ENCODE measurements around the gene MDH2.
"Not testable (repeated sequence)": the region's sequence is repeated elsewhere in the genome, so short reads cannot be mapped to it uniquely, and the experiment has no call there.

Gene MDH2, protein sequence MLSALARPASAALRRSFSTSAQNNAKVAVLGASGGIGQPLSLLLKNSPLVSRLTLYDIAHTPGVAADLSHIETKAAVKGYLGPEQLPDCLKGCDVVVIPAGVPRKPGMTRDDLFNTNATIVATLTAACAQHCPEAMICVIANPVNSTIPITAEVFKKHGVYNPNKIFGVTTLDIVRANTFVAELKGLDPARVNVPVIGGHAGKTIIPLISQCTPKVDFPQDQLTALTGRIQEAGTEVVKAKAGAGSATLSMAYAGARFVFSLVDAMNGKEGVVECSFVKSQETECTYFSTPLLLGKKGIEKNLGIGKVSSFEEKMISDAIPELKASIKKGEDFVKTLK

GRCh38 chr7:76047811-76048667 is at the start of gene MDH2, which contains the start of gene STYXL1:
TSS of gene MDH2 (plus strand) at chr7:76048106. CDS start at chr7:76048161, 55 bp downstream.
TSS of gene STYXL1 (minus strand) at chr7:76048000. CDS start at chr7:76030523, 17,477 bp downstream.
- DNase-seq (ENCODE audit: low spot score): peak; percentile 92

GRCh38 chr7:76000566-76000965 is 47.3 kb upstream of the MDH2 start:
- DNase-seq (ENCODE audit: low spot score): no peak

GRCh38 chr7:76002139-76002538 is 45.8 kb upstream of the MDH2 start:
- no peak for DNase-seq (ENCODE audit: low spot score)

DNA sequence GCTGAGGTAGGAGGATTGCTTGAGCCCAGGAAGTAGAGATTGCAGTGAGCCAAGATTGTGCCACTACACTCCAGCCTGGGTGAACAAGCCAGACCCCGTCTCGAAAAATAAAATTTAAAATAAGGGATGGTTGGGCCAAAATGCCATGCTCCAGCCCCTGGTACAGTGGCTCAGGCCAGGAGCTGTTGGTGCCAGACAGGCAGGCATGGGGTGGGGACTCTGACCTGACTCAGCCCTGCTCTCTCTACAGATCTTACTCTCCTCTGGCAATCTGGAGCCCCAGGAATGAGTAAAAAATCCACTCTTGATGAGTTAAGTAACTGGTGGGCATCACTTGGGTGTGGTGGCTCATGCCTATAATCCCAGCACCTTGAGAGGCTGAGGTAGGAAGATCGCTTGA is 45.1 kb upstream of the MDH2 start:
- DNase-seq (ENCODE audit: low spot score): no peak

DNA sequence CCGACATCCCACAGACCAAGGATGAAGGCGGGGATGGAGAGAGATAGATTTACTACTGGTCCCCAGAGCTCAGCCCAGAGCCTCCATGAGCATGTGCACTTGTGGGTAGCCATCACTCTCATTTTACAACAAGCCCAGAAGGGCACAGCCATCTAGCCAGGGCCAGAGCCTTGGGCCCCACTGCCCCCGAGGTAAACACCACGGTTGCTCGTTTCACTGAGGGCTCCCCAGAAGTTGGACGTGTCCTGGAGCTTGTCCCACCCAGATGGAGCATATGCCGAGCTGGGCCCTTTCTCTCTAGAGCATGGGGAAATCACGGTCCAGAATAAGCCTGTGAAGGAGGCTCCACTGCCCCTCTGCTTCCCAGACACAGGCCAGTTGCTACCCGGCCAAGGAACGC is 44.6 kb upstream of the MDH2 start:
- DNase-seq (ENCODE audit: low spot score): no peak

DNA sequence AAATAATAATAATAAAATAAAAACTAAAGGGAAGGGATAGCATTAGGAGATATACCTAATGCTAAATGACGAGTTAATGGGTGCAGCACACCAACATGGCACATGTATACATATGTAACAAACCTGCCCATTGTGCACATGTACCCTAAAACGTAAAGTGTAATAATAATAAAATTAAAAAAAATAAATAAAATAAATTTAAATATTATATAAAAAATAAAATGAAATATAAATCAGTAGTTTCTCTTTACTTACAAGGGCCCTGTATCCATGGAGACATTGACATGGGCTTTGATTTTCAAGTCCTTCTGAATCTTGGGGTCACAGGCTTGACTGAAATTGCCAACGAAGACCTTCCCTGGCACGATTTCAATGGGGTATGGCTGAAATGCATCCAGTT is 42.9 kb upstream of the MDH2 start:
- DNase-seq (ENCODE audit: low spot score): not testable (repeated sequence)

DNA sequence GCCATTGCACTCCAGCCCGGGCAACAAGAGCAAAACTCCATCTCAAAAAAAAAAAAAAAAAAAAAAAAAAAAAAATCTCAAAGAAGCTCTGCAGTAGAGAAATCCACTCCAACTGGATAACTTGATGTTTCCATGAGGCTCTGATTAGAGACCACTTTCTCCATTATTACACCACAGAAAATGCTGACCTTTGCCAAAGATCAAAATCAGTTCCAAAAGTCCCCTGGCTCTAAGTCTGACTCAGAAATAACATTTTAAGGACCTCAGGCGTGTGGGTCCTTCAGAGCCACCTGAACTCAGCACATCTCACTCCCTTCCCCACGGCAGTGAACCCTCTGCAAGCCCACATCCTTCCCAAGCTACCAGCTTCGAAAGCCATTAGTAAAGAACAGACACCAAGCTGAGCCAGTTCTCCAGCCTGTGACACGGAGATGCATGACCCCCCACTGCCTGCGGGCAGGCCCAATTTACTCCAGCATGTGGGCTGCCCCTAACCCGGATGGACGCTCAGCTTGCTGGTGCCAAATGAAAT is 39.7 kb upstream of the MDH2 start:
- DNase-seq (ENCODE audit: low spot score): no peak

DNA sequence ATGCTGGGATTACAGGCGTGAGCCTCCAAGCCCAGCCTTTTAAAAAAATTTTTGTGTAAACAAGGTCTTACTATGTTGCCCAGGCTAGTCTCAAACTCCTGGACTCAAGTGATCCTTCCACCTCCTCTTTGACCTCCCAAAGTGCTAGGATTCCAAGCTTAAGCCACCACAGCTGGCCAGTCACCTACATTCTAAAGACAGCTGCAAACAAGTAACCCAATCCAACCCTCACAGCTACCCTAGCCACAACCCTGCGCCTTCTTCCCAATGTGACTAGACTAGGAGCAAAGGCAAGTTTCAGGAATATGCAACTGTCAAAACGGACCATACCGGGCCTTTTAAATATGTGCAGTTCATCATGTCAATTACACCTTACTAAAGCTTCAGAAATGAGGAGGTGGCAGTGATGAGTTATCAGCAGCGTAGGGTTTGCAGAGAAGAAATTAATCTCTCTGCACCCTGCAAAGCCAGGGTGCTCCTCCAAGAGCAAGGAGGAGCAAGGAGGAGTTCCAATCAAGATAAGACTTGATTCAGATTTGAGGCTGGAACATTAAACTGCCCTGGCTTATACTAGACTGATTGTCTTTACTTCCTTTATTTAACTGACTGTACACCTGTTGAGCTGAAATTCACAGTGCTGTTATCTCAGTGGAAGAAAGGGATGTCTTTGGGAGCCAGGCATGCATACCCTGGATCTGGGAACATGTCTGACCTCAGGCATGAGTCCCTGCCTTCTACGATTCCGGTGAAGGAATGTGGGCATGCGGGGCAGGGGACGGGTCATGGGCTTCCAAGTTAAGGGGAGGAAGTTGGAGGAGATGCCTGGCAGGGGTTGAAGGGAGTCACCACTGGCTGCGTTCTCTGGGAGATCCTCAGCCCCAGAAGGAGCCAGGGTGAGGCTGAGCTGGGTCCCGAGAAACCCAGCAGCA is 38.0 kb upstream of the MDH2 start:
- DNase-seq (ENCODE audit: low spot score): no peak

DNA sequence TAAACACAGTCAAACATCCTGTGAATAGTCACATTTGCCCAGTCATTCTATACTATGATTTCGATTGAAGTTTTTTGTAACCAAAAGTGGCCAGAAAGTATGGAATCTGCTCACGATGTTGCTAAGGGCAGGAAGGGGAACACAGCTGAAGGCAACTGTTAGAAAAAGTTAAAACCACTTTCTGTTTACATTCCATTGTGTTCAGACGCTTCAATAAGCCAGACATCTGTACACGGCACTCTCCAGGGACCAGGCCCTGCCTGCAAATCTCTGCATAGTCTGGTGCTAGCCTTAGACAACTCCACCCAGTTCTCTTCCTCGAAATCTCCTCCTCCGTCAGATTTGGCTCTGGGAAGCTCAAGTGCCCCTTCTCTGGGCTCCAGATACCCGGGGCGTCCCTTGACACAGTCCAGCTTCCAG is 36.5 kb upstream of the MDH2 start:
- no peak for DNase-seq (ENCODE audit: low spot score)

DNA sequence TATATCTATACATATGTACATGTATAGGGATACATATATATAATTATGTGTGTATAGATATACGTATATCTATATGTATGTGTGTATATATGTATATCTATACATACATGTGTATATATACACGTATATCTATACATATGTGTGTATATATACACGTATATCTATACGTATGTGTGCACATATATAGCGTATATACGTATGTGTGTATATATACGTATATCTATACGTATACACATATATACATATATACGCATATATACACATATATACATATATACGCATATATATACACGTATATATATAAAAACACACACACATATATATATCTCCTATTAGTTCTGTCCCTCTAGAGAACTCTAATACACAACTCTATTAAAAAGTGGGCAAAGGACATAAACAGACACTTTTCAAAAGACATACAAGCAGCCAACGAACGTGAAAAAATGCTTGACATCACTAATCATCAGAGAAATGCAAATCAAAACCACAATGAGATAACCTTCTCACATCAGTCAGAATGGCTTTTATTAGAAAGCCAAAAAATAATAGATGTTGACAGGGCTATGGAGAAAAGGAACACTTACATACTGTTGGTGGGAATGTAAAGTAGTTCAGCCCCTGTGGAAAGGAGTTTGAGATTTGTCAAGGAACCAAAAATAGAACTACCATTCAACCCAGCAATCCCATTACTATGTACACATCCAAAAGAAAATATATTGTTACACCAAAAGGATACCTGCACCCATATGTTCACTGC is 31.5 kb upstream of the MDH2 start:
- no peak for DNase-seq (ENCODE audit: low spot score)

GRCh38 chr7:76018520-76018919 is 29.4 kb upstream of the MDH2 start:
- DNase-seq (ENCODE audit: low spot score): not testable (repeated sequence)

DNA sequence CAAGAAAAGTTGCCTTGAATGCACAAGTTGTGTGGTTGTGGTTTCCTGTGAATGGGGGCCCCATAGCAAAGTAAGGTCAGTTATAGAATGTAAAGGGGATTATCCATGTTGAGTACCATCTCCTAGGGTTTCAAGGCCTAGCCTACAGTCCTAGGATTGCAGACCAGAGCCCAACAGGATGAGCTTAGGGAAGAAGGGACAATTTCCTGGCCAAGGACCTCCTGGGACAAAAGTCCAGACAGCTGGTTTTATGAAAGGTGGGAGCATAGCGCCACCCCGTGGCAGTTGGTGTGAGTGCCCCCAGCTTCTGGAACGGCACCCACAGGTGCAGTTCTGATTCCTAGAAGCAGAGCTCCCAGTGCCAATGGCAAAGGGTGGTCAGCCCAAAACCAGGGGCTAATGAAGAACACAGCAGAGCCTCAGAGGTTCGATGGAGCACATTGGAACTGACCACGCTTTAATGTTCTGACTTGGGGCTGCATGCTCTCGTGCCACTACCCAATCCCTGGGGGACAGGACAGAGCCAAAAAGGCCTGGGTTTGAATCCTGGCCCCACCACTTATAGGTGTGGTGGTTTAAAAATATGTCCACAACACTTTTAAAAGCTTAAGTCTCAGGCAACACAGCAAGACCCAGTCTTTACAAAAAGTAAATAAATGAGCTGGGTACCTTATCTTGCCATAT is 27.7 kb upstream of the MDH2 start:
- DNase-seq (ENCODE audit: low spot score): peak; percentile 76

DNA sequence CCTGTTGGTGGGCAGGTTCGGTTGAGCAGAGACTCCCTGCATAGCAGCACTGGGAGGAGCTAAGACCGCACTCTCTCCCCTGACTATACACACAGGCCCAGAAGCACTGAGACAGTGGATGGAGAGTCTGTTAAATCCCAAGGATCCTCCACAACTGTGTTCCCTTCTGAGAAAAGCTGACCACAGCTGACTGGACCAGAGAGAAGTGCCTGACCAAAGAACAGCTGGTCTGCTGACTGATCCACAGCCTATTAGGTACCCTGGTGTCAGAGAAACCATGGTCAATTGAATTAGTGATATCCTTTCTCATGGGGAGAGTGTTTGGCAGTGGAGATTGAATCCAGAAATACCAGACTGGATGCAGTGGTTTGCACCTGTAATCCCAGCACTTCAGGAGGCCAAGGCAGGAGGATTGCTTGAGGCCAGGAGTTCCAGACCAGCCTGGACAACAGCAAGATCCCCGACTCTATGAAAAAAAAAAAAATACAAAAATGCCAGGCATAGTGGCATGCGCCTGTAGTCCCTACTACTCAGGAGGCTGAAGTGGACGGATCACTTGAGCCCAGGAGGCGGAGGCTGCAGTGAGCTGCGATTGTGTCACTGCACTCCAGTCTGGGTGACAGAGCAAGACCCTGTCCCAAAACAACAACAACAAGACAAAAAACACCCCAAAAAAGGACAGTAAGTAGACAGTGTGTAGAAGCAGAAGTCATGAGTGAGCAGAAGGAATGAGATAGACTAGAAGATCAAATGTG is 25.7 kb upstream of the MDH2 start:
- no peak for DNase-seq (ENCODE audit: low spot score)

DNA sequence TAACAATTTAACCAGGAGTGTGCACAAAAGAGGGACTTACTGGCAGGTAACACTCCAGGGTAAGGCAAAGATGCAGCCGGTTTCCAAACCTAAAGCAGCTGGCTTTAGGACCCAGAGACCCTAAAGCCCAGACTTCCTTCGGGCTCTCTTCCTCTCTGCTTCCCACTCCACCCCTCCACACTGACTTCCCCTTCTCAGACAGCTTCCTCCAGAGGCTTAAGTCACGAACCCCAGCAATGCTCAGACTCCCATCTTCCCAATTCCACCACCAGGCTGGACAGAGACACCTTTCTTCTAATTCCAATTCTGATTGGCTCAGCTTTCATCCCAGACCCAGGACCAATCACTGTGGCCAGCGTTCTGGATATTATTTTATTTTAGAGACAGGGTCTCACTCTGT is 24.9 kb upstream of the MDH2 start:
- no peak for DNase-seq (ENCODE audit: low spot score)

DNA sequence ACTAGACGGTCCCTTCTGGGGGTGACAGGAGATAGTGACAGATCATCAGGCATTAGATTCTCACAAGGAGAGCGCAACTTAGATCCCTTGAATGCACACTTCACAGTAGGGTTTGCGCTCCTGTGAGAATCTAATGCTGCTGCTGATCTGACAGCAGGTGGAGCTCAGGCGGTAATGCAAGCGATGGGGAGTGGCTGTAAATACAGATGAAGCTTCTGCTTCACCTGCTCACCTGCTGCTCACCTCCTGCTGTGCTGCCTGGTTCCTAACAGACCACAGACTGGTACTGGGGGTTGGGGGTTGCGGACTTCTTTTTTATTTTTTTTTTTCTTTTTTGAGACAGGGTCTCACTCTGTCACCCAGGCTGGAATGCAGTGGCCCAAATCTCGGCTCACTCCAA is 18.2 kb upstream of the MDH2 start:
- not testable (repeated sequence) for DNase-seq (ENCODE audit: low spot score)

GRCh38 chr7:76031964-76032363 is 15.9 kb upstream of the MDH2 start:
- DNase-seq (ENCODE audit: low spot score): no peak

GRCh38 chr7:76037310-76037709 is 10.6 kb upstream of the MDH2 start:
- DNase-seq (ENCODE audit: low spot score): no peak

GRCh38 chr7:76040126-76040525 is 7.8 kb upstream of the MDH2 start:
- DNase-seq (ENCODE audit: low spot score): no peak

GRCh38 chr7:76044375-76044865 is 3.5 kb upstream of the MDH2 start:
- no peak for DNase-seq (ENCODE audit: low spot score)
